DOHH2 (cell line): Measurements from ENCODE around the gene PLCL1.

Source experiments
- H3F3A ChIP-seq: fragments of 200-600 bp; sonication (generic), shearing (Covaris generic); 2 replicates; pipeline ENCODE4 v1.6.0; 2016; ENCODE audit warnings: antibody characterized with exemption, mild to moderate bottlenecking; ENCODE audit not compliant: control insufficient read depth, insufficient read depth
- H3K27ac ChIP-seq: fragments of 200-600 bp; sonication (generic); 2 replicates; pipeline ENCODE4 v1.5.1; 2014; ENCODE audit warnings: low read depth, mild to moderate bottlenecking, low read length, moderate library complexity
- H3K27me3 ChIP-seq: fragments of 200-600 bp; sonication (generic); 2 replicates; pipeline ENCODE4 v1.6.1; 2014; ENCODE audit warnings: mild to moderate bottlenecking, low read length, mixed read lengths; ENCODE audit not compliant: control insufficient read depth
- H3K36me3 ChIP-seq: fragments of 200-600 bp; sonication (generic); 2 replicates; pipeline ENCODE4 v1.6.1; 2014; ENCODE audit warnings: mild to moderate bottlenecking, low read length, moderate library complexity, mixed read lengths; ENCODE audit not compliant: control insufficient read depth
- H3K4me1 ChIP-seq: fragments of 200-600 bp; sonication (generic); 2 replicates; pipeline ENCODE4 v1.6.1; 2014; ENCODE audit warnings: mild to moderate bottlenecking, low read length, mixed read lengths; ENCODE audit not compliant: control insufficient read depth
- H3K4me2 ChIP-seq: fragments of 200-600 bp; sonication (generic); 2 replicates; pipeline ENCODE4 v1.6.0; 2014; ENCODE audit warnings: mild to moderate bottlenecking, low read length, moderate library complexity
- H3K4me3 ChIP-seq: fragments of 200-600 bp; sonication (generic); 2 replicates; pipeline ENCODE4 v1.5.1; 2014; ENCODE audit warnings: mild to moderate bottlenecking, low read length, mixed read lengths
- H3K79me2 ChIP-seq: fragments of 200-600 bp; sonication (generic); 2 replicates; pipeline ENCODE4 v1.6.1; 2014; ENCODE audit warnings: mild to moderate bottlenecking, low read length, mixed read lengths; ENCODE audit not compliant: control insufficient read depth
- H3K9me2 ChIP-seq: fragments of 200-600 bp; sonication (generic); replicated peaks from 2 replicates; pipeline ENCODE4 v1.6.1; 2014; ENCODE audit warnings: mild to moderate bottlenecking, low read length, mixed read lengths; ENCODE audit not compliant: control insufficient read depth
- H3K9me3 ChIP-seq: fragments of 200-600 bp; sonication (generic); 2 replicates; pipeline ENCODE4 v1.6.1; 2014; ENCODE audit warnings: antibody characterized with exemption, low read length, mixed read lengths; ENCODE audit not compliant: control insufficient read depth, insufficient read depth
- H4K20me1 ChIP-seq: fragments of 200-600 bp; sonication (generic); 2 replicates; pipeline ENCODE4 v1.6.0; 2014; ENCODE audit warnings: low read depth, mild to moderate bottlenecking, antibody characterized with exemption, low read length, moderate library complexity; ENCODE audit not compliant: control insufficient read depth, insufficient read depth
- EZH2phosphoT487 ChIP-seq: fragments of 200-600 bp; sonication (generic); IDR thresholded peaks from 2 replicates; pipeline ENCODE4 v1.6.1; 2017; ENCODE audit warnings: borderline replicate concordance, mild to moderate bottlenecking, antibody characterized with exemption, low read length, moderate library complexity, mixed read lengths
- TF ChIP-seq, protein P1 (sequence below): fragments of 200-600 bp; sonication (generic); IDR thresholded peaks from one replicate; pipeline ENCODE4 v1.5.1; 2014; ENCODE audit warnings: antibody characterized with exemption, mild to moderate bottlenecking, low read depth, low read length; ENCODE audit not compliant: poor library complexity, severe bottlenecking

The PLCL1 gene

GRCh38 chr2:197964720-197965119 is 160.3 kb downstream of the PLCL1 start:
- no peaks in the 10 kb centered on the region for H3K27me3 ChIP-seq
- TF ChIP-seq, protein P1, sequence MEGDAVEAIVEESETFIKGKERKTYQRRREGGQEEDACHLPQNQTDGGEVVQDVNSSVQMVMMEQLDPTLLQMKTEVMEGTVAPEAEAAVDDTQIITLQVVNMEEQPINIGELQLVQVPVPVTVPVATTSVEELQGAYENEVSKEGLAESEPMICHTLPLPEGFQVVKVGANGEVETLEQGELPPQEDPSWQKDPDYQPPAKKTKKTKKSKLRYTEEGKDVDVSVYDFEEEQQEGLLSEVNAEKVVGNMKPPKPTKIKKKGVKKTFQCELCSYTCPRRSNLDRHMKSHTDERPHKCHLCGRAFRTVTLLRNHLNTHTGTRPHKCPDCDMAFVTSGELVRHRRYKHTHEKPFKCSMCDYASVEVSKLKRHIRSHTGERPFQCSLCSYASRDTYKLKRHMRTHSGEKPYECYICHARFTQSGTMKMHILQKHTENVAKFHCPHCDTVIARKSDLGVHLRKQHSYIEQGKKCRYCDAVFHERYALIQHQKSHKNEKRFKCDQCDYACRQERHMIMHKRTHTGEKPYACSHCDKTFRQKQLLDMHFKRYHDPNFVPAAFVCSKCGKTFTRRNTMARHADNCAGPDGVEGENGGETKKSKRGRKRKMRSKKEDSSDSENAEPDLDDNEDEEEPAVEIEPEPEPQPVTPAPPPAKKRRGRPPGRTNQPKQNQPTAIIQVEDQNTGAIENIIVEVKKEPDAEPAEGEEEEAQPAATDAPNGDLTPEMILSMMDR: no peak
- no peak for TF ChIP-seq EZH2phosphoT487
- H3F3A ChIP-seq: no peaks in the 10 kb centered on the region
- H3K4me1 ChIP-seq: no peaks in the 10 kb centered on the region
- no peaks in the 10 kb centered on the region for H3K9me3 ChIP-seq
- H3K27ac ChIP-seq: no peak overlapping the region
- H3K4me3 ChIP-seq: no peak overlapping the region
- H3K79me2 ChIP-seq: no peaks in the 10 kb centered on the region
- no peaks in the 10 kb centered on the region for H3K9me2 ChIP-seq
- no peak overlapping the region for H3K4me2 ChIP-seq
- no peaks in the 10 kb centered on the region for H4K20me1 ChIP-seq
- no peaks in the 10 kb centered on the region for H3K36me3 ChIP-seq

DNA sequence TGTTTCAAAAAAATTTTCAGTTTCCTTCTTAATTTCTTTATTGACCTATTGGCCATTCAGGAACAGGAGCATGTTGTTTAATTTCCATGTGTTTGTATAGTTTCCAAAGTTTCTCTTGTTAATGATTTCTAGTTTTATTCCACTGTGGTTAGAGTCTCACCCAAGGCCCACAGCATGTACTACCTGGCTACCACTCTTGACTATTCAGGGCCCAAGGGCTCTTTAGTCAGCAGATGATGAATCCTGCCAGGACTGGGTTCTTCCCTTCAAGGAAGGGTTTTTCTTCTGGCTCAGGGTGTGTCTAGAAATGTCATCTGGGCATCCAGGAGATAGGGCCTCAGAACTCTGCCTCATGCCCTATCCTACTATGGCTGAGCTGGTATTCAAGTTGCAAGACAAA is 161.4 kb downstream of the PLCL1 start:
- Histone ChIP-seq H3K4me3 (no peak overlapping the region), H3K9me2 (no peaks in the 10 kb centered on the region), H3K36me3 (no peaks in the 10 kb centered on the region), H3K79me2 (no peaks in the 10 kb centered on the region), H3K27me3 (no peaks in the 10 kb centered on the region), H3K9me3 (no peaks in the 10 kb centered on the region), H3K27ac (no peak overlapping the region), H3F3A (no peaks in the 10 kb centered on the region), H3K4me1 (no peaks in the 10 kb centered on the region), H4K20me1 (no peaks in the 10 kb centered on the region), H3K4me2 (no peak overlapping the region)
- TF ChIP-seq, protein P1: no peak
- TF ChIP-seq EZH2phosphoT487: no peak

DNA sequence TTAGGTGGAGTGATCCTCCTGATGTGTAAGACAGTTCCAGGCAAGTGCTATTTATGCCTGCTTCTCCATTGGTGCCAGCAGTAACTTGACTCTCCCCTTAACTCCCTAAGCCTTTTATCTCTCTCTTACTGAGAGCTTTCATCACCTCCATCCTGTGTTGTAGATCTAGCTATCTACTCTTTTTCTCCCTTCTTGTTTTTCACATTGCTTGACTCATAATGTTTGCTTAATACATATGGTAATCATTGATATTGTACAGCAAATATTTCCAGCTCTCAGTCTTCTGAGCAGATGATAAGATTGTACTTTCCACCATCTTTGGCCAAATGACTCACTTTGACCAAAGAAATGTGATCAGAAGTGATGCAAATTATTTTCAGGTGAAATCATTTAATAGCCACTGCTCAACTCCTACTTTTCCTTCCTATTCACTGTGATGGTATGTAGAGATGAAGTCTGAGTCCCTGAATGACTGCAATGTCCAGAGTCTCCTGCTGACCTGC is 165.0 kb downstream of the PLCL1 start:
- no peak for TF ChIP-seq EZH2phosphoT487
- TF ChIP-seq, protein P1: no peak
- H3K4me2 ChIP-seq: no peak overlapping the region
- no peaks in the 10 kb centered on the region for H3K36me3 ChIP-seq
- H3F3A ChIP-seq: no peaks in the 10 kb centered on the region
- H3K27ac ChIP-seq: no peak overlapping the region
- no peaks in the 10 kb centered on the region for H3K4me1 ChIP-seq
- no peak overlapping the region for H3K4me3 ChIP-seq
- H3K79me2 ChIP-seq: no peaks in the 10 kb centered on the region
- no peaks in the 10 kb centered on the region for H3K9me2 ChIP-seq
- no peaks in the 10 kb centered on the region for H4K20me1 ChIP-seq
- H3K9me3 ChIP-seq: no peaks in the 10 kb centered on the region
- no peaks in the 10 kb centered on the region for H3K27me3 ChIP-seq
